Measurements from ENCODE around the gene TLX2.
"Not testable (repeated sequence)": the region's sequence is repeated elsewhere in the genome, so short reads cannot be mapped to it uniquely, and the experiment has no call there.

TLX2 gene

GRCh38 chr2:74514368-74515270 is at the start of gene TLX2:
Gene TLX2 (plus strand): TSS chr2:74514450. CDS start chr2:74514807, 357 bp downstream.
- DNase-seq (ENCODE audit: low spot score), result no peak

- not testable (repeated sequence) for DNase-seq (ENCODE audit: low spot score)
Measured at GRCh38 chr2:74470742-74471141, 43.5 kb upstream of the TLX2 start.

- no peak for DNase-seq (ENCODE audit: low spot score)
Measured at GRCh38 chr2:74471332-74472065, 42.8 kb upstream of the TLX2 start.

GRCh38 chr2:74472086-74472944 is 41.9 kb upstream of the TLX2 start, which contains the start of gene MRPL53:
Gene MRPL53 (minus strand): TSS chr2:74472680. CDS start chr2:74472660, 20 bp downstream.
- DNase-seq (ENCODE audit: low spot score), result no peak

- no peak for DNase-seq (ENCODE audit: low spot score)
Measured at GRCh38 chr2:74472945-74473258, 41.3 kb upstream of the TLX2 start.

GRCh38 chr2:74474481-74474880 is 39.8 kb upstream of the TLX2 start:
- no peak for DNase-seq (ENCODE audit: low spot score)

GRCh38 chr2:74474899-74475298 is 39.4 kb upstream of the TLX2 start:
- DNase-seq (ENCODE audit: low spot score), result no peak

GRCh38 chr2:74481431-74481830 is 32.8 kb upstream of the TLX2 start:
- DNase-seq (ENCODE audit: low spot score), result no peak

- no peak for DNase-seq (ENCODE audit: low spot score)
Measured at GRCh38 chr2:74481961-74482800, 32.1 kb upstream of the TLX2 start.

- DNase-seq (ENCODE audit: low spot score), result no peak
Measured at GRCh38 chr2:74482801-74483674, 31.2 kb upstream of the TLX2 start, which contains the start of the genes CCDC142 and TTC31. Gene CCDC142 (minus strand): TSS chr2:74482998. CDS start chr2:74482837, 161 bp downstream. Gene TTC31 (plus strand): TSS chr2:74483081. CDS start chr2:74483096, 15 bp downstream.

GRCh38 chr2:74483675-74484164 is 30.5 kb upstream of the TLX2 start:
- DNase-seq (ENCODE audit: low spot score), result not testable (repeated sequence)

GRCh38 chr2:74486141-74486540 is 28.1 kb upstream of the TLX2 start:
- no peak for DNase-seq (ENCODE audit: low spot score)

GRCh38 chr2:74488643-74489481 is 25.4 kb upstream of the TLX2 start:
- no peak for DNase-seq (ENCODE audit: low spot score)

GRCh38 chr2:74489906-74490305 is 24.3 kb upstream of the TLX2 start:
- DNase-seq (ENCODE audit: low spot score), result no peak

GRCh38 chr2:74491648-74492544 is 22.4 kb upstream of the TLX2 start:
- no peak for DNase-seq (ENCODE audit: low spot score)

- DNase-seq (ENCODE audit: low spot score), result no peak
Measured at GRCh38 chr2:74493546-74493945, 20.7 kb upstream of the TLX2 start.

GRCh38 chr2:74495440-74495839 is 18.8 kb upstream of the TLX2 start:
- DNase-seq (ENCODE audit: low spot score), result no peak

Data from HuH-7.5 (cell line).